Karpas-422 (cell line): ENCODE data around the gene DISC1. TPM values are rescaled to one million over a fixed set of nuclear protein-coding genes. Genes with fewer than 3 reads are reported as not detected.
"Not testable (repeated sequence)": the region's sequence is repeated elsewhere in the genome, so short reads cannot be mapped to it uniquely, and the experiment has no call there.

Source experiments
- DNase-seq: peaks from one replicate; pipeline ENCODE4 v3.0.0-alpha.2; 2015
- H2AFZ ChIP-seq: fragments of 200-600 bp; sonication (generic); 2 replicates; pipeline ENCODE4 v1.6.1; 2014; ENCODE audit warnings: antibody characterized with exemption, low read length, mixed read lengths
- H3K27ac ChIP-seq: fragments of 200-600 bp; sonication (generic); 2 replicates; pipeline ENCODE4 v1.5.1; 2014; ENCODE audit warnings: mild to moderate bottlenecking, low read length, moderate library complexity
- H3K27me3 ChIP-seq: fragments of 200-600 bp; sonication (generic); 2 replicates; pipeline ENCODE4 v1.6.1; 2014; ENCODE audit warnings: low read length, mixed read lengths
- H3K36me3 ChIP-seq: fragments of 200-600 bp; sonication (generic); 2 replicates; pipeline ENCODE4 v1.6.1; 2014; ENCODE audit warnings: low read length, mixed read lengths; ENCODE audit not compliant: insufficient read depth
- H3K4me1 ChIP-seq: fragments of 200-600 bp; sonication (generic); 2 replicates; pipeline ENCODE4 v1.6.1; 2014; ENCODE audit warnings: mild to moderate bottlenecking, low read length, mixed read lengths
- H3K4me2 ChIP-seq: fragments of 200-600 bp; sonication (generic); 2 replicates; pipeline ENCODE4 v1.6.1; 2014; ENCODE audit warnings: low read length, low read depth, mild to moderate bottlenecking; ENCODE audit not compliant: poor library complexity, severe bottlenecking
- H3K4me3 ChIP-seq: fragments of 200-600 bp; sonication (generic); 2 replicates; pipeline ENCODE4 v1.5.1; 2014; ENCODE audit warnings: mild to moderate bottlenecking, antibody characterized with exemption, low read length, mixed read lengths
- H3K79me2 ChIP-seq: fragments of 200-600 bp; sonication (generic); 2 replicates; pipeline ENCODE4 v1.6.1; 2014; ENCODE audit warnings: mild to moderate bottlenecking, low read length, mixed read lengths
- H3K9ac ChIP-seq: fragments of 200-600 bp; sonication (generic); 2 replicates; pipeline ENCODE4 v1.6.0; 2014; ENCODE audit warnings: low read length
- H3K9me2 ChIP-seq: fragments of 200-600 bp; sonication (generic), shearing (Covaris generic); replicated peaks from 2 replicates; pipeline ENCODE4 v1.6.0; 2014; ENCODE audit warnings: mild to moderate bottlenecking, low read length, moderate library complexity; ENCODE audit not compliant: insufficient read depth
- H3K9me3 ChIP-seq: fragments of 300-700, 200-600 bp; sonication (generic); 2 replicates; pipeline ENCODE4 v1.6.1; 2014; ENCODE audit warnings: low read length, mixed read lengths
- H4K20me1 ChIP-seq: fragments of 200-600 bp; sonication (generic); 2 replicates; pipeline ENCODE4 v1.6.1; 2014; ENCODE audit warnings: mild to moderate bottlenecking, antibody characterized with exemption, low read length, low read depth; ENCODE audit not compliant: insufficient read depth
- total RNA-seq: library from RNA; depleted of rRNA; stranded (reverse); fragments of >200 nt; shearing (Covaris generic); gene quantifications from 2 replicates; pipeline ENCODE4 v1.2.3, GENCODE V29; 2014; ENCODE audit warnings: low replicate concordance

The DISC1 gene
- total RNA-seq, 1 experiment from 2014 or later, result 6.4 TPM

DNA sequence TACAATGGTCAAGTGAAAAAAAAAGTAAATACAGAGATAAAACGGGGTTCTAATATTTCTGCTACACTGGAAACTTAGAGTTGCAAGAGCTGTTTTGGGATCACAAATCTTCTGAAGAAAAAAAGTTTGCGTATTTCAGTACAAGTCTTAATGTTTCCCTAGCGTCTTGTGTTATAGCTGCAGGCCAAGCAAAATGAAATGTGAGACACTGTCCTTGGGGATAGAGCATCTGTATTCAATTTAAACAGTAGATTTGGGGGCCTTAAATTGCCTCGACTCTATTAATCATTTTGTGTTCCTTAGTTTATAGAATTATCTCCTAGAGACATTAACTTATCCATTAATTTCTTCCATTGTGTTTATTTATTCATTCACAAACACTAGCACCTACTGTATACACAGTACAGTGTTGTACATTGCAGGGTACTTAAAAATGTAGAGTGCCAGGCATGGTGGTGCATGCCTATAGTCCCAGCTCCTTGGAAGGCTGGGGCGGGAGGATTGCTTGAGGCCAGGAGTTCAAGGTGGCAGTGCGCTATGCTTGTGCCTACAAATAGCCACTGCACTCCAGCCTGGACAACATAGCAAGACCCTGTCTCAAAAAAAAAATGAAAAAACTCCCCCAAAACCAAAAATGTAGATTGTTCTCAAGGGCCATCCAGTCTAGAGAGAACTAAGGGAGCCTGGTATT is 7.9 kb downstream of the DISC1 start:
- Histone ChIP-seq H3K27ac (no peak overlapping the region), H3K9ac (no peak overlapping the region), H3K4me2 (no peak overlapping the region), H3K4me1 (no peaks in the 10 kb centered on the region), H3K79me2 (no peaks in the 10 kb centered on the region), H2AFZ (no peak overlapping the region), H4K20me1 (no peaks in the 10 kb centered on the region; the same call in 1 of the 2 replicates), H3K4me3 (no peak overlapping the region), H3K27me3 (no peaks in the 10 kb centered on the region), H3K36me3 (no peaks in the 10 kb centered on the region), H3K9me3 (no peaks in the 10 kb centered on the region), H3K9me2 (no peaks in the 10 kb centered on the region)
- peak; percentile 9 for DNase-seq

GRCh38 chr1:231636157-231636556 is 9.6 kb downstream of the DISC1 start:
- no peaks in the 10 kb centered on the region for H3K9me3 ChIP-seq
- H3K79me2 ChIP-seq, result no peaks in the 10 kb centered on the region
- no peaks in the 10 kb centered on the region for H3K4me1 ChIP-seq
- H3K9me2 ChIP-seq, result no peaks in the 10 kb centered on the region
- no peak overlapping the region for H3K9ac ChIP-seq
- H3K4me3 ChIP-seq, result no peak overlapping the region
- H3K27ac ChIP-seq, result no peak overlapping the region
- H3K4me2 ChIP-seq, result no peak overlapping the region
- no peak overlapping the region for H2AFZ ChIP-seq
- H3K27me3 ChIP-seq, result no peaks in the 10 kb centered on the region
- no peaks in the 10 kb centered on the region for H3K36me3 ChIP-seq
- no peak for DNase-seq
- no peaks in the 10 kb centered on the region; the same call in 1 of the 2 replicates for H4K20me1 ChIP-seq

GRCh38 chr1:231636922-231637321 is 10.3 kb downstream of the DISC1 start:
- H3K9me3 ChIP-seq, H3K4me1 ChIP-seq, H3K4me3 ChIP-seq, H4K20me1 ChIP-seq, H2AFZ ChIP-seq, H3K36me3 ChIP-seq, H3K9me2 ChIP-seq, DNase-seq, H3K79me2 ChIP-seq, H3K4me2 ChIP-seq, H3K27me3 ChIP-seq, H3K27ac ChIP-seq, H3K9ac ChIP-seq: not testable (repeated sequence)

DNA sequence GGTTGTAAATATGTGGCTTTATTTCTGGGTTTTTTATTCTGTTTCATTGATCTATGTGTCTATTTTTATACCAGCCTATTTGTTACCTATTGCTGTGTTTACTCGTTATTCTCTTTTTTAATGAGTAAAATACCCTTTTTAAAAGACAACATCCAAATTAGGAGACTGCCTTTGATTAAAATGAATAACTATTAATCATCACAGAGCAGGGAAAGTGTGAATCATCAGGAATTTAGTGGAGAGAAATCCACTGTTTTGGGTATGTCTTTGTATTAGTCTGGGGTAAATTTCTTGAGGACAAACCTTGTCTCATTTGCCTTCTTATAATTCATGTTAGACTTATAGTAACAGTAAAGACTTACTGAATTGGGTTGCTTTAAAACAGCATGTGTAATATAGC is 12.1 kb downstream of the DISC1 start:
- Histone ChIP-seq H4K20me1 (no peaks in the 10 kb centered on the region), H3K4me1 (no peaks in the 10 kb centered on the region), H3K4me2 (no peak overlapping the region)

DNA sequence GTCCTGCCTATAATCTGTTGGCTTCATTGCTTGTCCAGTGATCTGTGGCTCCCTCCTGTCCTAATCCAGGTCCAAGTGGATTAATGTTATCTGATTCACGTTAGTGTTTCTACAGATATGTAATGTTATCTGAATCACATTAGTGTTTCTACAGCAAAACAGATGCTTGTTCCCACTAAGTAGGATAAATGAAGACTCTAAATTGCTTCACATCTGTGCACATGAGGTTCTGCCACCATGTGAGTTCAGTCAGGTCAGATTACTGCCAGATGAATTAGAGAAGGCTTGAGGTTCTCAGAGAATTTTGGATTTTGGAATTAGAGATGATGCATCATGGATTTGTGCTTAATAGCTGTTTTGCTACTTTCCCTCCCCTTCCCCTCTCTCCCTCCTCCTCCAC is 13.2 kb downstream of the DISC1 start:
- Histone ChIP-seq H3K4me2 (no peak overlapping the region), H3K4me1 (no peaks in the 10 kb centered on the region), H3K27me3 (no peaks in the 10 kb centered on the region), H3K27ac (no peak overlapping the region), H3K9me2 (no peaks in the 10 kb centered on the region), H3K9me3 (no peaks in the 10 kb centered on the region), H3K79me2 (no peaks in the 10 kb centered on the region), H3K36me3 (no peaks in the 10 kb centered on the region), H4K20me1 (no peaks in the 10 kb centered on the region), H3K9ac (no peak overlapping the region), H2AFZ (no peak overlapping the region), H3K4me3 (no peak overlapping the region)
- DNase-seq, result no peak

More for the DNA sequence above, 12.1 kb downstream of the DISC1 start:
- Histone ChIP-seq H3K36me3 (no peaks in the 10 kb centered on the region), H3K9ac (no peak overlapping the region), H3K4me3 (no peak overlapping the region), H3K79me2 (no peaks in the 10 kb centered on the region), H3K9me3 (no peaks in the 10 kb centered on the region), H2AFZ (no peak overlapping the region), H3K27ac (no peak overlapping the region), H3K27me3 (no peaks in the 10 kb centered on the region), H3K9me2 (no peaks in the 10 kb centered on the region)
- DNase-seq, result no peak

DNA sequence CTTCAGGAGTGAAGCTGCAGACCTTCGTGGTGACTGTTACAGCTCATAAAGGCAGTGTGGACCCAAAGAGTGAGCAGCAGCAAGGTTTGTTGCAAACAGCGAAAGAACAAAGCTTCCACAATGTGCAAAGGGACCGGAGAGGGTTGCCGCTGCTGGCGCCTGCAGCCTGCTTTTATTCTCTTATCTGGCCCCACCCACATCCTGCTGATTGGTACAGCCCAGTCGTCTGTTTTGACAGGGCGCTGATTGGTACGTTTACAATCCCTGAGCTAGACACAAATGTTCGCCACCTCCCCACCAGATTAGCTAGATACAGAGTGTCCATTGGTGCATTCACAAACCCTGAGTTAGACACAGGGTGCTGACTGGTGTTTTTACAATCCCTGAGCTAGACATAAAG is 14.9 kb downstream of the DISC1 start:
- H4K20me1 ChIP-seq, H3K27me3 ChIP-seq, H3K4me1 ChIP-seq, H3K9me3 ChIP-seq, H3K4me3 ChIP-seq, H3K36me3 ChIP-seq, H3K9ac ChIP-seq, DNase-seq, H2AFZ ChIP-seq, H3K4me2 ChIP-seq, H3K79me2 ChIP-seq, H3K27ac ChIP-seq, H3K9me2 ChIP-seq: not testable (repeated sequence)

- not testable (repeated sequence) for H3K9me2 ChIP-seq, DNase-seq, H3K4me2 ChIP-seq, H3K27ac ChIP-seq, H3K27me3 ChIP-seq, H3K9ac ChIP-seq, H3K9me3 ChIP-seq, H3K4me1 ChIP-seq, H3K4me3 ChIP-seq, H2AFZ ChIP-seq, H3K36me3 ChIP-seq, H4K20me1 ChIP-seq, H3K79me2 ChIP-seq
Measured at GRCh38 chr1:231642061-231642460, 15.5 kb downstream of the DISC1 start.

DNA sequence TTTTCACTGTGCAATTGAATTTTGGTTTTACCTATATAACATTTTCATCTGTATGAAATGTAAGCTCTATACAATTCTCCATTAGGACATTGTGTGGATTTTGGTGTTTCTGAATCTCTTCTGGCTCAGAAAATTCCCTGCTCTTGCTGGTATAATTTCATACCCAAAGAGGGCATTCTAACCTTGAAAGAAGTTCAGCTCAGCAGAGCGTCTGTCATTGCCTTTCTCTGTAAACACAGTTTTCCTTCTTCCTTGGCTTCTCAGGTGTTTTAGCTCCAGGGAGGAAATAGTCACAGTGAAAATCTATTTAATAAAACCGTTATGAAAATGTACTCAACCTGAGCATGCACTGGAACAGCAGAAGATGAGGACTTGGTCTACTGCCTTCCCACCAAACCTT is 16.0 kb downstream of the DISC1 start:
- no peaks in the 10 kb centered on the region for H3K9me3 ChIP-seq
- no peak for DNase-seq
- no peaks in the 10 kb centered on the region for H3K36me3 ChIP-seq
- H3K27me3 ChIP-seq, result no peaks in the 10 kb centered on the region
- no peak overlapping the region for H2AFZ ChIP-seq
- no peak overlapping the region for H3K4me3 ChIP-seq
- no peak overlapping the region for H3K9ac ChIP-seq
- H3K4me1 ChIP-seq, result no peaks in the 10 kb centered on the region
- H3K79me2 ChIP-seq, result no peaks in the 10 kb centered on the region
- H3K27ac ChIP-seq, result no peak overlapping the region
- no peaks in the 10 kb centered on the region; the same call in 1 of the 2 replicates for H4K20me1 ChIP-seq
- H3K9me2 ChIP-seq, result no peaks in the 10 kb centered on the region
- H3K4me2 ChIP-seq, result no peak overlapping the region
